ENCODE measurements around the gene DPYSL4. TPM values are rescaled to one million over a fixed set of nuclear protein-coding genes. Genes with fewer than 3 reads are reported as not detected.

The DPYSL4 gene
- total RNA-seq, 1 experiment from 2014 or later, result 9.9 TPM

DNA sequence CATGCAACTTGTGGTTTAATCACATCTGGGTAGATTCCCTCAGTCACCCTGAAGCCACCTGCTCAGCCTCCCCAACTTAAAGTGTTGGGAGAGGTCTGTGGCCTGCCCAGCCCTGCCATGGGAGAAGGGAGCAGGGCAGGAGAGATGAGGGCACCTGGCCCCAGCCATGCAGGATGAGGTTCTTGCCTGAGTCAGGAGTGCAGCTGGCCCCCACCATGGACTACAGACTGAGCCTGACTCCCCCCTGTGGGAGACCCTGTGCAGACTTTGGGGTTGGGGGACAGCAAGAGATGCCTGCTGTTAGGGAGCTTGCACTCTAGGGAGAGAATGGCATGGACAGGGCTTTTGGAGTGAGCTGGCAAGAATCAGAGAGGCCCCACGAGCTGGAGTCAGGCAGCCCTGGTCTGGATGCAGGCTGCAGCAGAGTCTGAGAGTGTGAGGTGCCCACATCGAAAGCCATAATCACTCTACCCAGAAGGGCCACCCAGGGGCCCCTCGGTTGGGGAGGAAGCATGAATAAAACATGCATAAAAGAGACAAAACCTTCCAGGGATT is 34.7 kb upstream of the DPYSL4 start:
- no peaks in the 10 kb centered on the region for H3K27me3 ChIP-seq (ENCODE audit: control insufficient read depth, insufficient read depth, low read length)
- ATAC-seq (no peak), DNase-seq (ENCODE audit: low read depth, low spot score) (no peak)
- H3K9me3 ChIP-seq (ENCODE audit: control insufficient read depth, insufficient read depth, low read depth, low read length), result no peaks in the 10 kb centered on the region
- no peak overlapping the region for H3K27ac ChIP-seq (ENCODE audit: low read length)
- H3K36me3 ChIP-seq (ENCODE audit: control insufficient read depth, insufficient read depth, low read length), result no peaks in the 10 kb centered on the region
- ChIA-PET POLR2A (no interaction called here), CTCF (no interaction called here)
- TF ChIP-seq, protein P1, sequence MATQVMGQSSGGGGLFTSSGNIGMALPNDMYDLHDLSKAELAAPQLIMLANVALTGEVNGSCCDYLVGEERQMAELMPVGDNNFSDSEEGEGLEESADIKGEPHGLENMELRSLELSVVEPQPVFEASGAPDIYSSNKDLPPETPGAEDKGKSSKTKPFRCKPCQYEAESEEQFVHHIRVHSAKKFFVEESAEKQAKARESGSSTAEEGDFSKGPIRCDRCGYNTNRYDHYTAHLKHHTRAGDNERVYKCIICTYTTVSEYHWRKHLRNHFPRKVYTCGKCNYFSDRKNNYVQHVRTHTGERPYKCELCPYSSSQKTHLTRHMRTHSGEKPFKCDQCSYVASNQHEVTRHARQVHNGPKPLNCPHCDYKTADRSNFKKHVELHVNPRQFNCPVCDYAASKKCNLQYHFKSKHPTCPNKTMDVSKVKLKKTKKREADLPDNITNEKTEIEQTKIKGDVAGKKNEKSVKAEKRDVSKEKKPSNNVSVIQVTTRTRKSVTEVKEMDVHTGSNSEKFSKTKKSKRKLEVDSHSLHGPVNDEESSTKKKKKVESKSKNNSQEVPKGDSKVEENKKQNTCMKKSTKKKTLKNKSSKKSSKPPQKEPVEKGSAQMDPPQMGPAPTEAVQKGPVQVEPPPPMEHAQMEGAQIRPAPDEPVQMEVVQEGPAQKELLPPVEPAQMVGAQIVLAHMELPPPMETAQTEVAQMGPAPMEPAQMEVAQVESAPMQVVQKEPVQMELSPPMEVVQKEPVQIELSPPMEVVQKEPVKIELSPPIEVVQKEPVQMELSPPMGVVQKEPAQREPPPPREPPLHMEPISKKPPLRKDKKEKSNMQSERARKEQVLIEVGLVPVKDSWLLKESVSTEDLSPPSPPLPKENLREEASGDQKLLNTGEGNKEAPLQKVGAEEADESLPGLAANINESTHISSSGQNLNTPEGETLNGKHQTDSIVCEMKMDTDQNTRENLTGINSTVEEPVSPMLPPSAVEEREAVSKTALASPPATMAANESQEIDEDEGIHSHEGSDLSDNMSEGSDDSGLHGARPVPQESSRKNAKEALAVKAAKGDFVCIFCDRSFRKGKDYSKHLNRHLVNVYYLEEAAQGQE (IDR thresholded peaks at IDR 0.05; ENCODE audit: insufficient read depth in 1 of 2, low read depth in 2 of 2, low read length in 1 of 2), result no peak
- no peak for TF ChIP-seq SIN3A (IDR thresholded peaks at IDR 0.05; ENCODE audit: borderline replicate concordance, insufficient read depth, low read depth, low read length)
- no peak for TF ChIP-seq TCF7L2 (IDR thresholded peaks at IDR 0.05; ENCODE audit: low read depth, low read length)
- no peak for TF ChIP-seq POLR2AphosphoS5 (IDR thresholded peaks at IDR 0.05; ENCODE audit: low read depth, low read length)
- TF ChIP-seq, protein P2, sequence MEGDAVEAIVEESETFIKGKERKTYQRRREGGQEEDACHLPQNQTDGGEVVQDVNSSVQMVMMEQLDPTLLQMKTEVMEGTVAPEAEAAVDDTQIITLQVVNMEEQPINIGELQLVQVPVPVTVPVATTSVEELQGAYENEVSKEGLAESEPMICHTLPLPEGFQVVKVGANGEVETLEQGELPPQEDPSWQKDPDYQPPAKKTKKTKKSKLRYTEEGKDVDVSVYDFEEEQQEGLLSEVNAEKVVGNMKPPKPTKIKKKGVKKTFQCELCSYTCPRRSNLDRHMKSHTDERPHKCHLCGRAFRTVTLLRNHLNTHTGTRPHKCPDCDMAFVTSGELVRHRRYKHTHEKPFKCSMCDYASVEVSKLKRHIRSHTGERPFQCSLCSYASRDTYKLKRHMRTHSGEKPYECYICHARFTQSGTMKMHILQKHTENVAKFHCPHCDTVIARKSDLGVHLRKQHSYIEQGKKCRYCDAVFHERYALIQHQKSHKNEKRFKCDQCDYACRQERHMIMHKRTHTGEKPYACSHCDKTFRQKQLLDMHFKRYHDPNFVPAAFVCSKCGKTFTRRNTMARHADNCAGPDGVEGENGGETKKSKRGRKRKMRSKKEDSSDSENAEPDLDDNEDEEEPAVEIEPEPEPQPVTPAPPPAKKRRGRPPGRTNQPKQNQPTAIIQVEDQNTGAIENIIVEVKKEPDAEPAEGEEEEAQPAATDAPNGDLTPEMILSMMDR (IDR thresholded peaks at IDR 0.05), result no peak
- H3K4me1 ChIP-seq (ENCODE audit: control insufficient read depth, insufficient read depth, low read length), result no peaks in the 10 kb centered on the region; the same call in 1 of the 2 replicates
- intact Hi-C loops (cut with micrococcal nuclease; ENCODE audit: unreplicated experiment) (no loop called here), in situ Hi-C loops (cut with HindIII; ENCODE audit: low pct_unique_long_range_greater_than_20kb, low sequenced_read_pairs) (no loop called here)
- no peak overlapping the region for H3K4me3 ChIP-seq (ENCODE audit: low read depth in 2 of 2, low read length in 2 of 2)
- BruUV-seq (replicated peaks), result no TSS peak

DNA sequence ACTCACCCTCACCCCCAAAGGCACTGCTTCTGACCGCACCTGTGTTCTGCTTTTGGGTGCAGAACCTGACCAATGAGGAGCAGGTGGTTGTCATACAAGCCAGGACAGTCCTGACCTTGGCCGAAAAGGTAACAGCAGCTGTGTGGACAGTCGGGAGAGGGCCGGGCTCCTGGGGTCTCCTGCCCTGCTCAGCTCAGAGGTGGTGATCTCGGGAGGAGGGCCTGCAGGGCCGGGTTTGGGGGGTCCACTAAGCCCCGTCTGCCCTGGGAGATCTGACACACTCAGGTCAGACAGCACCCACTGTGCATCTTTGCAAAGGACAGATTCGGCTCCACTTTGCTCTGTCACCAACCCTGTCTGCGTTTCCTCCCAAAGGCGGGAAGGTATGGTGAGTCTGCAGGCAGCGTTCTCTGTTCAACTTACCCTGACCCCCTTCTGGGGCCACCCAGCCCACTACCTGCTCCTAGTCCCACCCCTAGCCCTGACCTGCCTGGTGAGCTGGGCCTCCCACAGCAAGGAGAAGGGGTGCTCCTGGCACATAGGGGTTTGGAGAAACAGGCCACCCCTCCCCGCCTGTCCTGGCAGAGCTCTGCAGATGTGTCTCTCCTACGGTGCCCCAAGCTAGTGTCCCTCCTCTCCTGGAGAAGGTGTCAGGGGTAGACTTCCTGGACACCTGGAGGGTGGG is 33.7 kb upstream of the DPYSL4 start:
- ChIA-PET POLR2A (interaction anchor here (0.6 kb wide), 2 partner anchors 26 to 875 kb away, joined by 4 read pairs; no protein-coding TSS in a partner anchor), CTCF (no interaction called here)
- no peaks in the 10 kb centered on the region for H3K27me3 ChIP-seq (ENCODE audit: control insufficient read depth, insufficient read depth, low read length)
- H3K4me3 ChIP-seq (ENCODE audit: low read depth in 2 of 2, low read length in 2 of 2), result no peak overlapping the region
- no TSS peak for BruUV-seq (replicated peaks)
- no peak for DNase-seq (ENCODE audit: low read depth, low spot score)
- H3K27ac ChIP-seq (ENCODE audit: low read length), result no peak overlapping the region
- H3K9me3 ChIP-seq (ENCODE audit: control insufficient read depth, insufficient read depth, low read depth, low read length), result no peaks in the 10 kb centered on the region
- H3K36me3 ChIP-seq (ENCODE audit: control insufficient read depth, insufficient read depth, low read length), result no peaks in the 10 kb centered on the region
- no peak for TF ChIP-seq TCF7L2 (IDR thresholded peaks at IDR 0.05; ENCODE audit: low read depth, low read length)
- TF ChIP-seq POLR2AphosphoS5 (IDR thresholded peaks at IDR 0.05; ENCODE audit: low read depth, low read length), result no peak
- TF ChIP-seq SIN3A (IDR thresholded peaks at IDR 0.05; ENCODE audit: borderline replicate concordance, insufficient read depth, low read depth, low read length), result no peak
- H3K4me1 ChIP-seq (ENCODE audit: control insufficient read depth, insufficient read depth, low read length), result no peaks in the 10 kb centered on the region; the same call in 1 of the 2 replicates
- intact Hi-C loops (cut with micrococcal nuclease; ENCODE audit: unreplicated experiment) (no loop called here), in situ Hi-C loops (cut with HindIII; ENCODE audit: low pct_unique_long_range_greater_than_20kb, low sequenced_read_pairs) (no loop called here)
- no peak; the same call in 1 of the 2 replicates for ATAC-seq

All from Panc1 (cell line).